DMS53 (cell line): ENCODE measurements around the gene USP34.

ENCODE experiments used
- DNase-seq: peaks from one replicate; lab custom pipeline; 2025; lab: John Stamatoyannopoulos, UW

USP34 gene

GRCh38 chr2:61368687-61369665 is 101.9 kb downstream of the USP34 start:
- DNase-seq, result no peak

- no peak for DNase-seq
Observed at GRCh38 chr2:61367177-61367576, 103.7 kb downstream of the USP34 start.

GRCh38 chr2:61363580-61363979 is 107.3 kb downstream of the USP34 start:
- DNase-seq, result no peak

GRCh38 chr2:61362873-61363272 is 108.0 kb downstream of the USP34 start:
- DNase-seq, result no peak

- DNase-seq, result no peak
Observed at GRCh38 chr2:61361068-61361467, 109.8 kb downstream of the USP34 start.

GRCh38 chr2:61359058-61359457 is 111.8 kb downstream of the USP34 start:
- DNase-seq, result no peak

- DNase-seq, result no peak
Observed at GRCh38 chr2:61357681-61358080, 113.2 kb downstream of the USP34 start.

- DNase-seq, result no peak
Observed at GRCh38 chr2:61356958-61357350, 113.9 kb downstream of the USP34 start.

- DNase-seq, result peak; percentile 8
Observed at GRCh38 chr2:61356261-61356957, 114.5 kb downstream of the USP34 start.

GRCh38 chr2:61354543-61355197 is 116.2 kb downstream of the USP34 start:
- no peak for DNase-seq

GRCh38 chr2:61353909-61354308 is 117.0 kb downstream of the USP34 start:
- DNase-seq, result no peak

GRCh38 chr2:61350777-61351176 is 120.1 kb downstream of the USP34 start:
- no peak for DNase-seq

- DNase-seq, result no peak
Observed at GRCh38 chr2:61343141-61343540, 127.7 kb downstream of the USP34 start.

- DNase-seq, result peak; percentile 57
Observed at GRCh38 chr2:61340242-61340641, 130.6 kb downstream of the USP34 start.

- no peak for DNase-seq
Observed at GRCh38 chr2:61338447-61338846, 132.4 kb downstream of the USP34 start.

GRCh38 chr2:61335187-61335586 is 135.7 kb downstream of the USP34 start:
- no peak for DNase-seq

- DNase-seq, result no peak
Observed at GRCh38 chr2:61334466-61334865, 136.4 kb downstream of the USP34 start.

- peak; percentile 74 for DNase-seq
Observed at GRCh38 chr2:61328707-61329251, 142.1 kb downstream of the USP34 start.

GRCh38 chr2:61327173-61327572 is 143.7 kb downstream of the USP34 start:
- DNase-seq, result no peak

- peak; percentile 92 for DNase-seq
Observed at GRCh38 chr2:61326423-61326822, 144.5 kb downstream of the USP34 start.

GRCh38 chr2:61320181-61320580 is 150.7 kb downstream of the USP34 start:
- DNase-seq, result no peak

GRCh38 chr2:61318553-61318952 is 152.3 kb downstream of the USP34 start:
- no peak for DNase-seq
